BLaER1 (cell line): Measurements from ENCODE around the gene STK10.

Source experiments
- H3K27ac ChIP-seq: shearing (Covaris generic); formaldehyde crosslinking; 2 replicates; pipeline ENCODE4 v1.8.1; 2022
- H3K27me3 ChIP-seq: shearing (Covaris generic); formaldehyde crosslinking; 2 replicates; pipeline ENCODE4 v1.8.1; 2022
- H3K36me3 ChIP-seq: shearing (Covaris generic); formaldehyde crosslinking; 2 replicates; pipeline ENCODE4 v1.8.1; 2022
- H3K4me1 ChIP-seq: shearing (Covaris generic); formaldehyde crosslinking; 2 replicates; pipeline ENCODE4 v1.8.1; 2022
- H3K4me2 ChIP-seq: shearing (Covaris generic); formaldehyde crosslinking; 2 replicates; pipeline ENCODE4 v1.8.1; 2022
- H3K4me3 ChIP-seq: shearing (Covaris generic); formaldehyde crosslinking; 2 replicates; pipeline ENCODE4 v1.8.1; 2022
- H3K9ac ChIP-seq: shearing (Covaris generic); formaldehyde crosslinking; 2 replicates; pipeline ENCODE4 v1.8.1; 2022
- H3K9me3 ChIP-seq: shearing (Covaris generic); formaldehyde crosslinking; 2 replicates; pipeline ENCODE4 v1.8.1; 2022
- H4K20me1 ChIP-seq: shearing (Covaris generic); formaldehyde crosslinking; 2 replicates; pipeline ENCODE4 v1.8.1; 2022
- Cebpa-rat ChIP-seq: shearing (Covaris generic); IDR thresholded peaks from 2 replicates; pipeline ENCODE4 v1.8.1; 2022

STK10 gene

GRCh38 chr5:172146748-172147092 lies 41.3 kb downstream of the STK10 start:
- no peak overlapping the region for H3K4me3 ChIP-seq
- H4K20me1 ChIP-seq, result peaks cover 97% of the 10 kb centered on the region
- no peaks in the 10 kb centered on the region for H3K27me3 ChIP-seq
- H3K27ac ChIP-seq, result 0 out of 2 replicates have a peak overlapping the region, but pooled peaks have one; percentile 55
- H3K36me3 ChIP-seq, result peaks cover 74% of the 10 kb centered on the region
- H3K4me1 ChIP-seq, result peaks cover 89% of the 10 kb centered on the region
- 0 out of 2 replicates have a peak overlapping the region, but pooled peaks have one; percentile 42 for H3K9ac ChIP-seq
- TF ChIP-seq Cebpa-rat, result no peak
- H3K9me3 ChIP-seq, result no peaks in the 10 kb centered on the region
- peak overlapping the region; percentile 73 for H3K4me2 ChIP-seq

GRCh38 chr5:172145870-172146747 lies 41.9 kb downstream of the STK10 start:
- H4K20me1 ChIP-seq, result peaks cover 97% of the 10 kb centered on the region
- no peak for TF ChIP-seq Cebpa-rat

GRCh38 chr5:172144931-172145869 lies 42.8 kb downstream of the STK10 start:
- Histone ChIP-seq H3K27ac (peak overlapping the region; percentile 69), H3K36me3 (peaks cover 86% of the 10 kb centered on the region), H3K9me3 (no peaks in the 10 kb centered on the region), H3K4me1 (peaks cover 88% of the 10 kb centered on the region), H3K4me3 (no peak overlapping the region), H3K4me2 (peak overlapping the region; percentile 73), H3K9ac (peak overlapping the region; percentile 20; the same call in 1 of the 2 replicates), H3K27me3 (no peaks in the 10 kb centered on the region), H4K20me1 (peaks cover 97% of the 10 kb centered on the region)
- TF ChIP-seq Cebpa-rat, result no peak

More at GRCh38 chr5:172145870-172146747, 41.9 kb downstream of the STK10 start:
- Histone ChIP-seq H3K36me3 (peaks cover 77% of the 10 kb centered on the region), H3K4me2 (peak overlapping the region; percentile 73), H3K27me3 (no peaks in the 10 kb centered on the region), H3K4me1 (peaks cover 89% of the 10 kb centered on the region), H3K27ac (0 out of 2 replicates have a peak overlapping the region, but pooled peaks have one; percentile 55), H3K4me3 (no peak overlapping the region), H3K9me3 (no peaks in the 10 kb centered on the region), H3K9ac (0 out of 2 replicates have a peak overlapping the region, but pooled peaks have one; percentile 42)

- peak overlapping the region; percentile 73 for H3K4me2 ChIP-seq
These were observed 43.7 kb downstream of the STK10 start for GRCh38 chr5:172144291-172144815.

GRCh38 chr5:172143875-172144274 lies 44.1 kb downstream of the STK10 start:
- Histone ChIP-seq H3K4me1 (peaks cover 84% of the 10 kb centered on the region), H3K9me3 (no peaks in the 10 kb centered on the region), H3K27ac (peak overlapping the region; percentile 39), H3K4me3 (no peak overlapping the region), H3K9ac (no peak overlapping the region; the same call in 1 of the 2 replicates), H3K27me3 (no peaks in the 10 kb centered on the region), H3K36me3 (peaks cover 81% of the 10 kb centered on the region), H4K20me1 (peaks cover 99% of the 10 kb centered on the region), H3K4me2 (peak overlapping the region; percentile 73)
- no peak for TF ChIP-seq Cebpa-rat

More at GRCh38 chr5:172144291-172144815, 43.7 kb downstream of the STK10 start:
- Histone ChIP-seq H3K27me3 (no peaks in the 10 kb centered on the region), H4K20me1 (peaks cover 100% of the 10 kb centered on the region), H3K27ac (peak overlapping the region; percentile 69), H3K9me3 (no peaks in the 10 kb centered on the region), H3K4me1 (peaks cover 84% of the 10 kb centered on the region), H3K36me3 (peaks cover 81% of the 10 kb centered on the region), H3K9ac (0 out of 2 replicates have a peak overlapping the region, but pooled peaks have one; percentile 20), H3K4me3 (no peak overlapping the region)
- TF ChIP-seq Cebpa-rat, result no peak

GRCh38 chr5:172142709-172143215 lies 45.3 kb downstream of the STK10 start:
- no peak for TF ChIP-seq Cebpa-rat
- Histone ChIP-seq H3K9ac (no peak overlapping the region), H3K4me1 (peaks cover 76% of the 10 kb centered on the region), H3K4me2 (peak overlapping the region; percentile 73), H4K20me1 (peaks cover 88% of the 10 kb centered on the region), H3K36me3 (peaks cover 79% of the 10 kb centered on the region), H3K4me3 (no peak overlapping the region), H3K27me3 (no peaks in the 10 kb centered on the region), H3K9me3 (peaks cover 6% of the 10 kb centered on the region), H3K27ac (peak overlapping the region; percentile 39; the same call in 1 of the 2 replicates)

- H3K9ac ChIP-seq, result 0 out of 2 replicates have a peak overlapping the region, but pooled peaks have one; percentile 4
- H3K27ac ChIP-seq, result no peak overlapping the region
- H3K4me2 ChIP-seq, result peak overlapping the region; percentile 13
- TF ChIP-seq Cebpa-rat, result no peak
- peaks cover 79% of the 10 kb centered on the region for H3K36me3 ChIP-seq
- peaks cover 79% of the 10 kb centered on the region for H4K20me1 ChIP-seq
- H3K27me3 ChIP-seq, result no peaks in the 10 kb centered on the region
- H3K4me1 ChIP-seq, result peaks cover 68% of the 10 kb centered on the region
- H3K4me3 ChIP-seq, result no peak overlapping the region
- H3K9me3 ChIP-seq, result peaks cover 14% of the 10 kb centered on the region
These were observed 46.1 kb downstream of the STK10 start for GRCh38 chr5:172141949-172142319.

- no peak overlapping the region for H3K4me3 ChIP-seq
- H3K27ac ChIP-seq, result no peak overlapping the region
- H3K9ac ChIP-seq, result no peak overlapping the region
- H3K36me3 ChIP-seq, result peaks cover 78% of the 10 kb centered on the region
- no peaks in the 10 kb centered on the region for H3K27me3 ChIP-seq
- H4K20me1 ChIP-seq, result peaks cover 69% of the 10 kb centered on the region
- H3K9me3 ChIP-seq, result peaks cover 23% of the 10 kb centered on the region
- H3K4me2 ChIP-seq, result no peak overlapping the region
- peaks cover 57% of the 10 kb centered on the region for H3K4me1 ChIP-seq
- no peak for TF ChIP-seq Cebpa-rat
These were observed 47.2 kb downstream of the STK10 start for GRCh38 chr5:172140866-172141265.

- Histone ChIP-seq H3K9me3 (peaks cover 30% of the 10 kb centered on the region), H3K4me2 (no peak overlapping the region), H4K20me1 (peaks cover 61% of the 10 kb centered on the region), H3K27me3 (no peaks in the 10 kb centered on the region), H3K27ac (no peak overlapping the region), H3K4me1 (peaks cover 50% of the 10 kb centered on the region), H3K9ac (no peak overlapping the region), H3K4me3 (no peak overlapping the region), H3K36me3 (peaks cover 80% of the 10 kb centered on the region)
- TF ChIP-seq Cebpa-rat, result no peak
These were observed 47.9 kb downstream of the STK10 start for GRCh38 chr5:172140120-172140519.
